Measurements from ENCODE around the gene CENPM. TPM values are rescaled to one million over a fixed set of nuclear protein-coding genes. Genes with fewer than 3 reads are reported as not detected.

CENPM gene
- total and polyA plus RNA-seq, 2 donors (not counting 3 experiments of a cell fraction or from before 2014, with no cell fraction given), result 34.5 to 37.4 TPM

GRCh38 chr22:41904450-41905410 lies 42.2 kb downstream of the CENPM start:
- BruUV-seq (replicated peaks), result no TSS peak
- dilution Hi-C loops (cut with MboI; ENCODE audit: extremely low pct_ligation_motif_present, low sequenced_read_pairs), result no loop called here
- Histone ChIP-seq H3K4me2 (ENCODE audit: insufficient read depth, low read length) (no peak overlapping the region), H4K20me1 (replicated peaks; ENCODE audit: control insufficient read depth, extremely low read depth, insufficient read depth, low read length) (no peaks in the 10 kb centered on the region), H3K9me1 (replicated peaks; ENCODE audit: control insufficient read depth, extremely low read depth, insufficient read depth, low read length) (no peaks in the 10 kb centered on the region), H2AFZ (ENCODE audit: low read depth, low read length) (no peak overlapping the region), H3K27ac (ENCODE audit: insufficient read depth, low read depth, low read length) (no peak overlapping the region), H3K4me1 (ENCODE audit: control insufficient read depth, extremely low read depth, insufficient read depth, low read length) (no peaks in the 10 kb centered on the region), H3K27me3 (ENCODE audit: control insufficient read depth in 2 of 2, insufficient read depth in 2 of 2, low read length in 2 of 2) (peaks cover 0 to 4% of the 10 kb centered on the region in 2 experiments), H3K36me3 (ENCODE audit: control insufficient read depth in 2 of 2, extremely low read depth in 1 of 2, insufficient read depth in 2 of 2, low read length in 2 of 2) (peaks cover 13 to 37% of the 10 kb centered on the region in 2 experiments), H3K79me2 (ENCODE audit: control insufficient read depth, insufficient read depth, low read length) (no peaks in the 10 kb centered on the region), H3K9me3 (replicated peaks; ENCODE audit: control insufficient read depth, insufficient read depth, low read length) (no peaks in the 10 kb centered on the region), H3K9ac (replicated peaks; ENCODE audit: extremely low read depth, insufficient read depth, low read length) (no peak overlapping the region), H3K4me3 (replicated peaks in 1 of 3; ENCODE audit: insufficient read depth in 1 of 3, low read depth in 1 of 3, low read length in 3 of 3) (no peak overlapping the region)
- TF ChIP-seq POLR2A (IDR thresholded peaks at IDR 0.05; ENCODE audit: low read depth, low read length) (no peak), GATA2 (IDR thresholded peaks at IDR 0.05; ENCODE audit: insufficient read depth, insufficient read length, low read depth, low read length) (no peak), POLR2AphosphoS5 (IDR thresholded peaks at IDR 0.05; ENCODE audit: insufficient read depth, low read depth, low read length) (no peak), JUN (IDR thresholded peaks at IDR 0.05; ENCODE audit: borderline replicate concordance, insufficient read depth, insufficient read length, low read depth) (no peak), EZH2 (IDR thresholded peaks at IDR 0.05; ENCODE audit: borderline replicate concordance, low read depth, low read length, severe bottlenecking) (no peak), MYC (IDR thresholded peaks at IDR 0.05; ENCODE audit: low read depth, low read length) (no peak), FOS (IDR thresholded peaks at IDR 0.05; ENCODE audit: borderline replicate concordance, insufficient read depth, low read length) (no peak), CTCF (IDR thresholded peaks at IDR 0.05; ENCODE audit: extremely low read depth in 1 of 2, insufficient read depth in 1 of 2, low read depth in 1 of 2, low read length in 2 of 2) (no peak)
- TF ChIP-seq, protein P1, sequence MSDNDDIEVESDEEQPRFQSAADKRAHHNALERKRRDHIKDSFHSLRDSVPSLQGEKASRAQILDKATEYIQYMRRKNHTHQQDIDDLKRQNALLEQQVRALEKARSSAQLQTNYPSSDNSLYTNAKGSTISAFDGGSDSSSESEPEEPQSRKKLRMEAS (IDR thresholded peaks at IDR 0.05; ENCODE audit: insufficient read depth, insufficient read length), result no peak
- intact Hi-C loops (cut with micrococcal nuclease), result no loop called here
- ChIA-PET POLR2A (no interaction called here), CTCF (no interaction called here)
- no peak for FAIRE-seq
- DNase-seq (ENCODE audit: low read depth, low spot score), result no peak
